Subcutaneous adipose tissue (tissue), 4 donors: ENCODE measurements around the gene LAMB1. TPM values are rescaled to one million over a fixed set of nuclear protein-coding genes. Genes with fewer than 3 reads are reported as not detected.

Source experiments
- total RNA-seq, 4 donors: library from RNA; depleted of rRNA; stranded (reverse); fragments of >200 nt; gene quantifications; one replicate each; pipeline ENCODE4 v1.1.0, GENCODE V29; 2016
- TF ChIP-seq, protein P1 (sequence below): fragments of 450-650 bp; IDR thresholded peaks from one replicate; pipeline ENCODE4 v1.5.1; 2016; ENCODE audit warnings: low read depth, mild to moderate bottlenecking, control low read depth, antibody characterized with exemption, moderate library complexity

LAMB1 gene
- total RNA-seq, 4 donors from 2014 or later, result 218 to 376 (median 309) TPM

DNA sequence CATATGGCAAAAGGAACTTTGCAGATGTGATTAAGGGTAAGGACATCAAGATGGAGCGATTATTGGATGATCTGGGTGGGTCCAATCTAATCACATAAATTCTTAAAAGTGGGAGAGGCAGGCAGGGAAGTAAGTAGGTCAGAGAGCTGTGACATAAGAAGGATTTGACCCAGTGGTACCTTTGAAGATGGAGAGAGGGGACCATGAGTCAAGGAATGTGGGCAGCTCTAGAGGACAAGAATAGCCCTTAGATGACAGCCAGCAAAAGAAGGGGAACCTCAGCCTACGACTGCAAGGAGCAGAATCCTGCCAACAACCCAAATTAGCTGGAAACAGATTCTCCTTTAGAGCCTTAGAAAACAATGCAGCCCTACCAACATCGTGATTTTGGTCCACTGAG, 34.5 kb downstream of the LAMB1 start:
- TF ChIP-seq, protein P1, sequence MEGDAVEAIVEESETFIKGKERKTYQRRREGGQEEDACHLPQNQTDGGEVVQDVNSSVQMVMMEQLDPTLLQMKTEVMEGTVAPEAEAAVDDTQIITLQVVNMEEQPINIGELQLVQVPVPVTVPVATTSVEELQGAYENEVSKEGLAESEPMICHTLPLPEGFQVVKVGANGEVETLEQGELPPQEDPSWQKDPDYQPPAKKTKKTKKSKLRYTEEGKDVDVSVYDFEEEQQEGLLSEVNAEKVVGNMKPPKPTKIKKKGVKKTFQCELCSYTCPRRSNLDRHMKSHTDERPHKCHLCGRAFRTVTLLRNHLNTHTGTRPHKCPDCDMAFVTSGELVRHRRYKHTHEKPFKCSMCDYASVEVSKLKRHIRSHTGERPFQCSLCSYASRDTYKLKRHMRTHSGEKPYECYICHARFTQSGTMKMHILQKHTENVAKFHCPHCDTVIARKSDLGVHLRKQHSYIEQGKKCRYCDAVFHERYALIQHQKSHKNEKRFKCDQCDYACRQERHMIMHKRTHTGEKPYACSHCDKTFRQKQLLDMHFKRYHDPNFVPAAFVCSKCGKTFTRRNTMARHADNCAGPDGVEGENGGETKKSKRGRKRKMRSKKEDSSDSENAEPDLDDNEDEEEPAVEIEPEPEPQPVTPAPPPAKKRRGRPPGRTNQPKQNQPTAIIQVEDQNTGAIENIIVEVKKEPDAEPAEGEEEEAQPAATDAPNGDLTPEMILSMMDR, result no peak

DNA sequence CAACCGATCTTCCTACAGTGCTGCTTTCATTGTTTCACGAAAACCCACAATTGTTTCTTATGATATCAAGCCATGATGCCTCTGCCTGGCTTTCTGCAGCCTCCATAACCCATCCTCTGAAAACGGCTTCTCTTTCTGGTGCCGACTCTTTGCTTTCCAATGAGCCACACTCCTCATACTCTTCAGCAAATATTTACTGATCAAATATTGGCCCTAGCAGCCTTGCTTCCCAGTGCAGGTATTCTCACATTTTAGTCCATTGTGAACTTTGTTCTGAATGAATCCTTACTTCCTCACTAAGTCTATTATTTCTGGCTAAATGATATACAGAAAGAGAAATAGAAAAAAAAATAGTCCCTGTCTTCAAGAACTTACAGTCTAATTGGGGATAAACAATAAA, 35.5 kb downstream of the LAMB1 start:
- TF ChIP-seq, protein P1, result no peak

DNA sequence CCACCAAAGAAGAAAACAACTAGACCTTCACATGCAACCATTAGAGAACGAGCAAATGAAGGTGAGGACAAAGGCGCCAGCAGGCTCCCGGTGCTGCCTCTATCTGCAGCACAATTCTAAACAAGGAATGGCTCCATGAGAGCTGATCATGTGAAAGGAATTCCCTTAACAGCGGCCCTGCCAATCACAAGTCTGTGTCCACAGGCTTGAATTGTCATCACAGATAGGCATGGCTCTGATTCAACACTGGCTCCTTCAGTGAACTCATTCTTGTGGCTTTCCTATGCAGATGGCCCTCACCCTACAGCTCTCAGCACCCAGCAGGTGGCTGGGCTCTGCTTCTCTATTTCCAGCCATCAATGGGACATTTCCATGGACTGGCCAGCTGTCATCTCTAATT, 36.2 kb downstream of the LAMB1 start:
- TF ChIP-seq, protein P1, result no peak

DNA sequence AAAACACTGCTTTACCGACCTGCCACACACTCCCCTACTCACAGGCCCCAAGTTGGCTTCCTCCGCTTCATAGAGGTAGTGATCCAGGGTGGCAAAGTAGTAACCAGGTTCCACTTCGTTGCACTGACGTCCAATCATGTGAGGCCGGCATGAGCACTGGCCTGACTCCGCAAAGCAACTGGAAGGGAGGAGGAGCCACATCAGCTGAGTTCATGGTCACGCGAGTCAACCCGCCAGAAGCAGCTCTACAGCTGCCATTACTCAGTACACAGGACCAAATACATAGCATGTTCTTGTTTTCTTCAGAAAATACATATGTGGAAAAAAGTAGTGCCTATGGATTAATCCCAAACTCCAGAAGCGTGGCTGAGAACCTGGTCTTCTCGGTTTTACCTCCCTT, 38.5 kb downstream of the LAMB1 start:
- TF ChIP-seq, protein P1, result no peak

DNA sequence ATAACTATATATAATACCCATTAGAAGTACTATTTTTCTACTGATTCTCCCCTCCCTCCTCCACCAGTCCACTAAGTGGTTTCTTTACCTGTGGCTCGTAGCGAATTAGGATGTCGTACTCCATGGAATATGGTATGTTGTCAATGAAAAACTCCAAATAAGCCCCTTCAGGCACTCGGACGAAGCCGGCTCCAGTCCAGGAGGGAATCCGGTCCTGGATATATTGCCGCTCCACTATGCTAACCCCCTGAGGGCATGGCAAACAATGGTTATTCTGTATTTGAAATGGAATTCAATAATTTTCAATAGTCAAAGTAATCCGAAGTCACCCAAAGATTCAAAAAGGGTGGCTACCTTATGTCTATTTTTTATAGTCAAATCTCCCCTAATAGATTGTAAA, 40.1 kb downstream of the LAMB1 start:
- TF ChIP-seq, protein P1, result no peak

DNA sequence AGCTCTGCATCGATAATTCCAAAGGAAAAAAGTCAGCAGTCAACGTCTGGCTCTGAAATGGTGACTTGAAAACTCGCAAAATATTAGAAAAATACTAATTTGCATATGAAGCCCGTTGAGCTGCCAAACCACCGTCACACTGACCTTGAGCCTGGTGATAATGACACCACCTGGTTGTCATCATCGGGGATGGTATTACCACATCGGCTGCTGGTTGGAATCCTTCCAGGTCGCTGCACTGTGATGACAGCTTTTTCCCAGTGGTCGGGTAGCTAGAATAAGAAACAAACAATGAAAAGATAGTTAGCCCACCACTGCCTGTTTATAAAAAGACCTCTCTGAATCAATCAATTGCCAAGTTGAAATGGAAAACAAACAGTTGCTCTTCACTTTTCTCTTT, 41.6 kb downstream of the LAMB1 start:
- TF ChIP-seq, protein P1, result no peak

DNA sequence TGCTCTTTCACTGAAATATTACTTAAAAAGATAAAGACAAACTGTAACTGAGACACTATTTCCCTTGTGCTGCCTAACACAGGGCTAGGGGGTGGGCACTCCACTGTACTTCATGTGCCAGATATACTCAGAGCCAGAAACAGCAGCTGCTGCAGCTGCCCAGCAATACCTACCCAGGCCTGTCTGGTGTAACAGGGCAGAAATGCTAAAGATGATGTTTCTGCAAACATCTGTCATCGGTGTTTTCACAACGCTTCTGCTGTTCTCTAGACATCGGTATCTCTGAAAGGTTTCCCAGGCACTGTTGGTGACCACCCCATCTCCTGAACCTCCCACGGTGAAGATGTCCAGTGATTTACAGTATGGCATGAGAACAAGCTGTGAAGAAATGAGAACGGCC, 42.7 kb downstream of the LAMB1 start:
- TF ChIP-seq, protein P1, result no peak
